ENCODE measurements around the gene TLR3.
A peak's percentile ranks its signal among the peaks of the same experiment; 100 is the strongest.
"Not testable (repeated sequence)": the region's sequence is repeated elsewhere in the genome, so short reads cannot be mapped to it uniquely, and the experiment has no call there.

Gene TLR3

GRCh38 chr4:186068581-186069348 lies at the start of gene TLR3:
Gene TLR3, plus strand, starts transcription at chr4:186069156. Its CDS starts 7,464 bp downstream, at chr4:186076620.
- DNase-seq, result no peak

DNA sequence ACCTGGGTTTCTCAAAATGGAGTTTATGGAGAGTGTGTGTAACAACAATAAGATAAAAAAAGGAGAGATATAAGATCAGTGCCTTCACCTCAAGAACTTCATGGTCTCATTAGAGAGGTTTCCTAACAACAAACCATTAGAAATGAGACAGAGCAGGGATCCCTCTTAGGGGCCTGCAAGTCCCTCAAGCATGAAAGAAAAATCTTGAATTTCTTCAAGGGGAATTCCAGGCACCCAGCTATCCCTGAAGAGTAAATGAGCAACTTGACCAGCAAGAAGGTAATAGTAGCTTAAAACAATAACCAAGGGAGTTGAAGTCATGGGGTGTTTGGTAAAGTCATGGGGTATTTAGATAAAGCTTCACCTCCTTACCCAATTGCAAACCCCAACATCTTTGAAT lies 49.7 kb upstream of the TLR3 start:
- no peak for DNase-seq

DNA sequence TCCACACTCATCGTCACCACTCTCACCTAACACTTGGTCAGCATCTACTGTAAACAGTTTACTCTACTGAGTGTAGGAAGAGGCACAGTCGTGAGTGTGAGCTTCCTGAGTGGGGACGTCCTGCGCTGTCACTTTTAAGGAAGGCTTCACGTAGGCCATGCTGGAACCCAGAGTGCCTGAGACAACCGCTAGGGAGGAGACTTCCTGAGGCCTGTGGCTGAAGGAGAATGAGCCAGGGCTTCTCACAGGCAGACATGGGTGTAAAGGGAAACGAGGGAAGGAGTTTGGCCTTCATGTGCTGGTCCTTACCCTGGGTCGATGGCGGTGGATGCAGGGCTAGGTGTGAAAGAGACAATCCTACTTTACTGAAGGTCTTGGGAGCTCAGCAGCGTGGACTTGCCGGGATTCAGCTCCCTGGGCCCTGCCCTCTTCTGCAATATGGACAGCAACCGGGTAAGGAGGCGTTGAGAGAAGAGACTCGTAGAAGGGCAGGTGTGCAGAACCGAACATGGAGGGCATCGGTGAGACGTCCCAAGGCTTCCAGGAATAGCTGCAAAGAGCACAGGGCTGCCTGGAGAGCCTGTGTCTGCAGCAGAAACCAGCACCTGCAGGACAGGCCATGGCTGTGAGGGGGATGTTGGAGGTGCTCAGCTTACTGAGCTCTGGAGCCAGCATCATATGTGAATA lies 48.7 kb upstream of the TLR3 start:
- no peak for DNase-seq

DNA sequence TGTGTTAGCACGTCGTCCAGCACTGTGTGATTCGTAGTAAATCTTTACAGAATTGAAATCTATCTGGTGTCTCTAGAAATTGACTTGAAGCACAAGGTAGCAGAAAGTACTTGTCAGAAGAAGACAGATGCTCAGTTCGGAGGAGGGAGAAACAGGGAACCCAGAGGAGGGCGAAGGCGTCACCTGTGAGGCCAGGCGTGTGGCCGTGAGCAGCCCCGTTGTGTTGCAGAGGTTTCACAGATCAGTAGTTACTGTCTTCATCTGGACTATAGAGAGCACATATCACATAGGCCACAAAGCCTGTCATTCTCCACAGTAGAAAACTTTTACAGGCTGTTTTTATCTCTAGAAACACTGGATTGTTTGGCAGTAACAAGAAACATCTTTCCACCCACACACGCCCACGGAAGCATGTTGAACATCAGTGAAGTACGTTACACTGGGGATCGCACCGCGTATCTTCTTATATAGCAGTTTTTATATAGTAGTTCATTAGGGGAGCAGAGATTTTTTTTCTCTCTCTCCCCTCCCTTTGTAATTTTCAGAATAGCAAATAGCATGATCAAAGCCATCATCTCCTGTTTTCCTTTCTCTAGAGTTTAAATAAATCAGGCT lies 48.1 kb upstream of the TLR3 start:
- DNase-seq, result no peak

DNA sequence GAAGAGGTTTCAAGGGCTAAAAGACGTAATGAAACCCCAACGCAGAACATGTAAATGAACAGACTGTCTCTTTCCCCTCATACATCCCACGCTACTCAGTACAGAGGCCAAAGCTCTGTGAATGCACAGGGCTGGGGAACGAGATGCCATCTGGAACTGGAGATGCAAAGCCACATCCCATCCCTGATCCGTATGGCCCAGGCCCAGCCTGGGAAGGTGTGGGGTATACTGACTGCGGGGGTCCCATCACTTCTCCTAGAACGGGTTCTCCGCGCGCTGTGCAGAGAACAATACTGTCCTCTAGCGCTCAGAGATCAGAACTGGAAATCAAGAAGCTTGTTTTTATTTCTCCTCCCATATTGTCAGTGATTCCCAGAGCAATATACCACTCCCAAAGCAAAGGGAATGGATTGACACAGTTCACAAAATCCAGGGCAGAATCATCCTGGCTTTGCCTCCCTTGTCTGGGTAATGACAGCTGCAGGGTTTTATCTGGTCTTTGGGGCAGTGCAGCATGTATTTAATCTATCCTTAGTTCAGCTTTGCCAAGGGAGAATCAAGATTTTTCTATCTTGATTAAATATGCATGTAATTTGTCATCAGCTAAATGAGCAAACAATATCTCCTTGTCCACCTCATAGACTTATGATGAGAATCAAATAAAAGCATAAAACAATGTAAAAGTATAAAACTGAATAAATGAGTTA lies 47.3 kb upstream of the TLR3 start:
- no peak for DNase-seq

DNA sequence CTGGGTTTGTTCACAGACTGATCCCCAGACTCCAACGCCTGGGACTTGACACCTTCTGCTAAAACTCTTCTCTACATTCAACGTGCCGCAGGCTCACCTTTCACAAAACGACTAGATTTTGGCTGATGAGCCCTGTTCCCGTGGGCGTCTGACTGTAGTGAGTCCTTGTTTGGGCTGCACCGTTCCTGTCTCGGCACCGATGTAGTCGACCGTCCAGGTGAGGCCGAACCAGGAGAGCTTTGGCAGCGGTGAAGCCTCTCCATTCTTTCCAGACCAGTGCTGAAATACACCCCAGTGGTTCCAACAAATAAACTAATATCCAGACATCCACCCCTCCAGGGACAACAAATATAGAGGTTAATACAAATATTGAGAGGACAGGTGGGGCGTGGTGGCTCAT lies 45.0 kb upstream of the TLR3 start:
- DNase-seq, result no peak

- DNase-seq, result no peak
Measured at GRCh38 chr4:186024637-186025407, 44.1 kb upstream of the TLR3 start.

GRCh38 chr4:186025408-186025690 lies 43.6 kb upstream of the TLR3 start:
- peak; percentile 24 for DNase-seq

GRCh38 chr4:186027405-186027804 lies 41.6 kb upstream of the TLR3 start:
- no peak for DNase-seq

- peak; percentile 54 for DNase-seq
Measured at GRCh38 chr4:186029571-186030398, 39.2 kb upstream of the TLR3 start.

DNA sequence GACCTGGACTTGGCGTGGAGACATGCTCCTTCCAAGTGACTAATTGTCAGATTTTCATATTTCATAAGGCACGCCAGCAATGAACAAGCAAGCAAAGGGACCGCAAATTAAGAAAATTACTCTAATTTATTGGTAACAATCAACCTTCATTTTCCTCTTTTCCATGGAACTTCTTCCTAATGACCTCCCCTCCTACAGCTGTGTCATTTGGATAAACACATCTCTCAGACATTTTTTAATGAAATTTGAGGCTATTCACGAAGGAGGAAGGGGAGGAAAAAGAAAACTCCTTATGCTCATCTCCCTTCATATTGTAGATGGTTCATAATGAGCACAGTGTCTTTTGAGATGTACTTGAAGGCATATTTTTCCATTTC lies 38.6 kb upstream of the TLR3 start:
- no peak for DNase-seq

- no peak for DNase-seq
Measured at GRCh38 chr4:186030795-186031194, 38.2 kb upstream of the TLR3 start.

DNA sequence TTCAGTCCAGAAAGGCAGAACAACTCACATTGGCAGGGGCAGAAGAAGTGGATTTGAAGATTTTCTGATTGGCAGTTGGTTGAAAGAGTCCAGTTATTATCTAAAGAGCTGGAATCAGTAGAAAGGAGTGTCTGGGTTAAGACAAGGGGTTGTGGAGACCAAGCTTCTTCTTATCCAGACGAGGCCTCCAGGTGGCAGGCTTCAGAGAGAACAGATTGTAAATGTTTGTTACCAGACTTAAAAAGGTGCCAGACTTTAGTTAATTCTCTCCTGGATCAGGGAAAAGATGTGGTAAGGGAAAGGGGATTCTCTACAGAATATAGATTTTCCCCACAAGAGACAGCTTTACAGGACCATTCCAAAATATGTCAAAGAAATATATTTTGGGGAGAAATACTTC lies 36.7 kb upstream of the TLR3 start:
- no peak for DNase-seq

- DNase-seq, result no peak
Measured at GRCh38 chr4:186033027-186033426, 35.9 kb upstream of the TLR3 start.

GRCh38 chr4:186034613-186035012 lies 34.3 kb upstream of the TLR3 start:
- not testable (repeated sequence) for DNase-seq

- DNase-seq, result no peak
Measured at GRCh38 chr4:186036976-186037581, 31.9 kb upstream of the TLR3 start.

DNA sequence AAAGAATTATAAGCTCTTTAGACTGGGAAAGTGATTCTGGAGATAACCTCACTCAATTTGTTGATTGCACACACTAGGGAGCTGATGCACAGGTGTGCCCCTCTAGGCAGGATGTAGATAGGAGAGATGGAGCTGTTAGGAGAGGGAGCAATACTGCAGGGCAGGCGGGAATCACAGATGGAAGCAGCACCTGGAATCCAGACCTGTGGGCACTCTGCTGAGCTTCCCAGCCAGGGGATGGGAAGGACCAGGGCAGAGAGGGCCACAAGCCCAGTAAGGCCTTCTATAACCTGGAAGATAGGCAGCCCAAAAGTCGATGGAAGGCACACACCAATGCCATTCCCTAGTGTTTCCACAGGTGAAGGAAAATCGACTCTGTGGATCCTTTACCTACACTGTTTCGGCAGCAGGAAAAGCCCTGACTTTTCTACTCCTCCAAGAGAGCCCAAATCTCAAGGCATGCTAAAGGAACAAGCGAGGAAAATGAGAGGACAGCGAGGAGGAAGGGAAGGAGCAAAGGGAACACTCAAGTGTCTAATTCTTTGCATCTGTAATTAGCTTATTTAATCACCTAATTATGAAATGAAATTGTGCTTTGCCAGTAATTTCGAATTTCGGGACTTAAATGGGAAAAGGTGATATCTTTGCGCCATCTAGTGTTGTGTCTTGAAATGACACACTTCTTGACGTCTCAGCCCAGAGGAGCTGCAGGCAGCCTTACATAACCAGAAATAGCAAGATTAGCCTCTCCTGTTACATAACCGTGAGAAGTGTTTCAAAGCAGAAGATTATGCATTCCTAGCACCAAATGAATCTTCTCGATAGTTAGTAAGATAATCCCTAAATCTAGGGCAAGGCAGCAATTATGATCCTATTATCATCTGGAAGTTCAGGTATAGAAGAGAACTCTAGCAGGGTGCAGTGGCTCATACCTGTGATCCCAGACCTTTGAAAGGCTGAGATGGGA lies 31.0 kb upstream of the TLR3 start:
- peak; percentile 23 for DNase-seq

GRCh38 chr4:186039697-186040096 lies 29.3 kb upstream of the TLR3 start:
- no peak for DNase-seq

GRCh38 chr4:186040316-186040715 lies 28.6 kb upstream of the TLR3 start:
- no peak for DNase-seq

DNA sequence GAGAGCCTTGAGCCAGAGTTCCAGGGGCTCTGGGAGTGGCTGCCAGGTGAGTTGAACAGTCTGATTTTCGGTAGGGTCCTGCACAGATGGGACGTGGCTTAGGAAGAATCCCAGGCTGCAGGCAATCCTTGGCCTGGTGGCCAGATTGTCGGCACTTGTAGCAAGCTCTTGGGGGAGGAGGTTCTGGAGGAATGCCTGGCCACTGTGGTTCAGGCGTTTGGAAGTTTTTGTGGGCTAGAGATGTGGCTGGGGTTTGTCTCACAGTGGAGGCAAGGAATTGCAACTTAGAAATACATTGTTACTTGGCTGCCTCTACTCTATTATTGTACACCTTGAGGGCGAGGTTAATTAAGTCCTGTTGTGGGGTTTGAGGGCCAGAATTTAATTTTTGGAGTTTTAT lies 21.5 kb upstream of the TLR3 start:
- not testable (repeated sequence) for DNase-seq

Measured in NCI-H2171 (cell line).